Psoas muscle (tissue), 8 donors: ENCODE results near the gene RASGEF1C. TPM values are rescaled to one million over a fixed set of nuclear protein-coding genes. Genes with fewer than 3 reads are reported as not detected.

ENCODE experiments used
- ATAC-seq, 4 donors: fragments of 200-7000 bp; cut with Tn5 transposase; one replicate each; pipeline ENCODE4 v1.9.1; 2020; ENCODE audit warnings: moderate library complexity in 3 of 4, mild to moderate bottlenecking in 2 of 4
- DNase-seq, 2 donors: peaks; one replicate each; pipeline ENCODE4 v3.0.0-alpha.2; 2020
- H3K27ac ChIP-seq: fragments of 200-600 bp; one replicate; pipeline ENCODE4 v1.8.0; 2022
- H3K27me3 ChIP-seq, 3 donors: fragments of 200-600 bp in 1 of 3; one replicate each; pipeline versions ENCODE4 v1.6.1 to v1.8.0; 2013 to 2022; ENCODE audit warnings: low read length in 2 of 3, mild to moderate bottlenecking in 2 of 3, moderate library complexity in 1 of 3; ENCODE audit not compliant: insufficient read depth in 3 of 3
- H3K36me3 ChIP-seq, 2 donors: fragments of 200-600 bp in 1 of 2; one replicate each; pipeline versions ENCODE4 v1.6.1 to v1.8.0; 2013 to 2022; ENCODE audit warnings: low read depth in 1 of 2, mild to moderate bottlenecking in 1 of 2, moderate library complexity in 1 of 2; ENCODE audit not compliant: insufficient read depth in 1 of 2
- H3K4me1 ChIP-seq: fragments of 200-600 bp; one replicate; pipeline ENCODE4 v1.8.0; 2022
- H3K4me3 ChIP-seq: fragments of 200-600 bp; one replicate; pipeline ENCODE4 v1.8.0; 2022; ENCODE audit warnings: mild to moderate bottlenecking
- H3K9me3 ChIP-seq: fragments of 200-600 bp; one replicate; pipeline ENCODE4 v1.8.0; 2022
- CTCF ChIP-seq: fragments of 200-600 bp; IDR thresholded peaks from one replicate; pipeline ENCODE4 v1.8.0; 2022; ENCODE audit warnings: antibody characterized with exemption
- WGBS, 3 donors: extraction: QIAGEN DNeasy Blood & Tissue Kit; methylation state at CpG; one replicate each; pipeline versions ENCODE4 v1.1.6 to v1.1.7; 2013; 5-methylcytosine and 5-hydroxymethylcytosine counted together
- intact Hi-C, 2 donors: fragments of 100-400 bp; cut with DNase I; formaldehyde crosslinking; loops; one replicate each; pipeline versions ENCODE4 v1.11.0 to v1.14.2; 2022
- polyA plus RNA-seq, 3 donors: library from polyadenylated mRNA; stranded (reverse); fragments of 200-250 nt; gene quantifications; one replicate each; pipeline ENCODE4 v1.2.3, GENCODE V29; 2013
- total RNA-seq, 4 donors: library from RNA; stranded (reverse); fragmentation: NEBNext Ultra II Directional in 2 of 4; extraction: Animal tissue kit (Norgen Biotek cat#: 25700) in 2 of 4; gene quantifications; one replicate each; pipeline versions ENCODE4 v1.2.1 to v1.2.4, GENCODE V29; 2021 to 2023
- donor health status: healthy with polysubstance abuse.
- donor health status: DM: no; HTN: no; CAD: no; lungs with moderate emphysema.
- donor health status: Bipolar disorder and iron deficiency.
- donor health status: healthy.
- donor health status: DM: yes; HTN: yes; CAD: no.
- donor health status: DM: no; HTN: no; CAD: no.
- donor health status: DM: no; HTN: no; CAD: no.
- donor health status: DM: yes; HTN: yes; CAD: no.

RASGEF1C gene
- total and polyA plus RNA-seq, 7 donors = 0.03 to 0.05 (median 0.04) TPM; not detected in 4

DNA sequence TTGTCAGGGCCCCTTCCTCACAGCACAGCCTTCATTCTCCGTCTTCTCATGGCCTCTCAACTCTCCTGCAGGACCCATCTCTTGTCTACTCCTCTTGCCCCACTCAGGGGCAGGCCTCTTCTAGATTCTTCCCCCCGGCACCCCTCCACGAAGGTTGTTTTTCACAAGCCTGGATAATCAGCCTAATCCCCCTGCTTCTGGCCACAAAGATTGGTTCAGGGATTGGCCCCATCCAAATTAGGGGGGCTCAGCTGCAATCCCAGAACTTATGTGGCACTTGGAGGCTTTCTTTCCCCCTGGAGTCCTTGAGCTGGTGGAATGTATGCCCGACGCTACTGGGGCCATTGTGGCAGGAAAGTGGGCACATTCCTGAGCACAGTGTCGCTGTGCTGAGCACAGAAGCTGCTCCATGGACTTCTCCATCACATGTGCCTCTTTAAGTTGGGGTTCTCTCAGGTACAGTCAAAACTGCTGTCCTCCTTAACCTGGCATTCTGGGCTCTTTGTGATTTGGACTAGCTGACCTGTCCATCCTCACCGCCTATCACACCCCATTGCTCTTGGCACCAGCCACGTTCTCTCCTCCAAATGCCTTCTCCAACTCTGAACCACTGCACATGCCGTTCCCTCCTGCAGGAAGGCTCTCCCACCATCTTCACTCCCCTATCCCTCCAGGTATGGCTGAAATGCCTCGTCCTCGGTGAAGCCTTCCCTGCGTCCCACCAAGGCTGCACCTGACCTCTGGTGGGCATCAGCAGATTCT lies 70.6 kb downstream of the RASGEF1C start:
- peak in 1 of 2 donors; percentile 19 for DNase-seq
- no peaks in the 10 kb centered on the region for H3K9me3 ChIP-seq
- peaks cover 0 to 21% (median 2%) of the 10 kb centered on the region in 3 donors for H3K27me3 ChIP-seq
- 63 to 71% (median 69%) methylated on average over 12 of the region's 12 CpGs for WGBS, 3 donors
- no peak overlapping the region for H3K27ac ChIP-seq
- TF ChIP-seq CTCF = no peak
- H3K36me3 ChIP-seq = no peaks in the 10 kb centered on the region
- intact Hi-C loops = no loop called here
- H3K4me3 ChIP-seq = no peak overlapping the region
- H3K4me1 ChIP-seq = no peaks in the 10 kb centered on the region
- no peak for ATAC-seq

GRCh38 chr5:180137401-180138213 lies 71.4 kb downstream of the RASGEF1C start:
- Histone ChIP-seq H3K27me3 (peaks cover 0 to 21% (median 2%) of the 10 kb centered on the region in 3 donors), H3K4me1 (no peaks in the 10 kb centered on the region), H3K4me3 (no peak overlapping the region), H3K27ac (no peak overlapping the region), H3K9me3 (no peaks in the 10 kb centered on the region), H3K36me3 (no peaks in the 10 kb centered on the region)
- DNase-seq (peak in 1 of 2 donors; percentile 35), ATAC-seq (no peak)
- WGBS, 3 donors = 87% methylated on average over 24 of the region's 24 CpGs
- intact Hi-C loops = no loop called here
- TF ChIP-seq CTCF = no peak

DNA sequence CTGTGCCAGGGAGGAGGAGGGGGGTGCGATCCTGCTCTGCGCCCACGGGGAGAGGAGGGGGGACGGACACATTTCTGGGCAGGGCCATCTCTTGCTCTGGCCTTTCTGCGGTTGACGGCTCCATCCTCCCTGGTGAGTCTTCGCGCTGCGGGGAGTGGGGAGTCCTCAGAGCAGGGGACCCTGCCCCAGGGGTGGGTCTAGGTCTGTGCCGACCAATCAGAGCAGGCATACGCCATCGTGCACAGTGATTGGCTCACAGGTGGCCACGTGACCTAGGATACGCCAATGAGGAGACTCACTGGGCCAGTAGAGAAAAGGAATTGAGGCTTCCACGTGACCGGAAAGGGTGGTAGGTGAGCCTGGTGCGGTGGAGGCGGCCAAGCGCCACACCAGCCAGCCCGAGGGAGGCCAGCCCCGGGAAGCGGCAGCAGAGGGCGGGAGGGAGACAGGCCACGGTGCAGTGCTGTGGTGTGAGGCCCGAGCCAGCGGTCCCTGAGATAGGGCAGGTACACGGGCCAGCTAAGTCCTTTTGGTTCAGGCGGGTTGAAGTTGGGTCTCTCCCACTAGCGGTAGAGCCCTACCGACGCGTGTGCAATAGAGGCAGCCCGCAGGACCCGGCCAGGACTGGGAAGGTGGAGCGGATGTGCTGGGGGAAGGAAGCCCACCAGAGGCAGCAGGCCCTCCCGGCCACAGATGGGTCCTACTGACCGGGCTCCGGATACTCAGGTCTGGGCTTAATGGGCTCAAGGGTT lies 72.2 kb downstream of the RASGEF1C start:
- no peak for TF ChIP-seq CTCF
- Histone ChIP-seq H3K9me3 (no peaks in the 10 kb centered on the region), H3K4me3 (no peak overlapping the region), H3K27ac (no peak overlapping the region), H3K27me3 (peaks cover 0 to 21% (median 2%) of the 10 kb centered on the region in 3 donors), H3K36me3 (no peaks in the 10 kb centered on the region), H3K4me1 (no peaks in the 10 kb centered on the region)
- DNase-seq = peak in 1 of 2 donors; percentile 38
- intact Hi-C loops = no loop called here
- 90 to 92% (median 90%) methylated on average over 35 to 38 of the region's 38 CpGs for WGBS, 3 donors
- no peak for ATAC-seq

DNA sequence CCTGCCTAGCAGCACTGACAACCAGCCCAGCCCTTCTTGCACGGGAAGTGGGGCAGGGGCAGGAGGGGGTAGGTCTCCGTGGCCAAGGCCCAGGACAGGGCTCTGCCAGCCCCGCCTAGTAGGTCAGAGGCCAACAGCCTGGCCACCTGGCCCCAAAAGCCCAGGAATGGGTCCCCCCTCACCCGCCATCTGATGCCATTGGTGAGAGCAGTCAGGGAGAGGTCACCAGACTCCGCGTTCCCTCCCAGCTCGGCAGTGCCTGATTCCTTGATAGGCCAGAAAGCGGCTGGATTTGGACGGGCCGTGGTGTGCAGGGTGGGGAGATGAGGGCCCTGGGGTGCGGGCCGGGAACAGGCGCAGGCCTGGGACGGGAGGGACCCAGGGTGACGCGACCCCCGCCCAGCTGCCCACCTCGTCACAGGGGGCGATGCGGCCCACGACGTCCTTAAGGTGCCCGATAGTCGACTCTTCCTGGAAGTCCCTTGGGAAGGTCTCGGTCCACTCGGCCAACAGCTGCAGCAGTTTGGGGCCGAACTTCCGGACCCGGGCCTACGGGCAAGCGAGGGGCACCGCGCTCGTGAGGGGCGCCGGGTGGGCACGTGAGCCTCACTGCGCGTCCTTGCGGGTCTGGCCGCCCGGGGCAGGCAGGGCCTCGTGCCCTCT lies 72.9 kb downstream of the RASGEF1C start:
- no peak overlapping the region for H3K27ac ChIP-seq
- H3K27me3 ChIP-seq = peaks cover 0 to 21% (median 2%) of the 10 kb centered on the region in 3 donors

More for the DNA sequence above, 72.9 kb downstream of the RASGEF1C start:
- Histone ChIP-seq H3K36me3 (no peaks in the 10 kb centered on the region), H3K9me3 (no peaks in the 10 kb centered on the region), H3K4me1 (no peaks in the 10 kb centered on the region), H3K4me3 (no peak overlapping the region)
- no peak for ATAC-seq
- TF ChIP-seq CTCF = no peak
- peak in 1 of 2 donors; percentile 36 for DNase-seq
- 89 to 92% (median 90%) methylated on average over 37 to 43 of the region's 43 CpGs for WGBS, 3 donors
- intact Hi-C loops = no loop called here
